ENCODE results near the gene AAGAB. TPM values are rescaled to one million over a fixed set of nuclear protein-coding genes. Genes with fewer than 3 reads are reported as not detected.

The AAGAB gene
- total RNA-seq, 2 experiments from 2014 or later = 14.2 to 15.6 TPM

DNA sequence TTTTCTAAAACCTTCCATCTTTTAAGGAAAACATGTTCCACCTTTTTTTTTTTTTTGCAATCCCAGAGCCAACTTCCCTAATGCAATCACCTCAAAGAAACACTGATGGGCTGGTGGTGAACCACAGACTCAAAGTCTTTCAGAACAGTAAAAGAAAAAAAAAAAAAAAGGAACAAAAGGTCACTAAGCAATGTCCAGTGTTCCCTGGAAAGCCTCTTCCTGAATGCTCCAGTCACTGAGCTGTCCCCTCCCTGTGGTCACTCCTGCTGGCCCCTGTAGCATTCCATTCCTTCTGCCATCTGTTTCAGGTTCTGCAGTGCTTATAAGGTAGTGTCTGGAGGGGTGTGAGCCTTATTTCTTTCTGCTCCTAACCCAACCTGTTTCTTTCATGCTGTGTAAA lies 53.3 kb downstream of the AAGAB start:
- POLR2A ChIA-PET = no interaction called here
- intact Hi-C loops (cut with DNase I, micrococcal nuclease) = loop anchor here in 1 of 2 experiments (5.0 kb wide), 1 partner anchor 1121 kb away; no protein-coding TSS in a partner anchor
- peaks cover 73% of the 10 kb centered on the region for H3K36me3 Mint-ChIP-seq (ENCODE audit: low read depth)
- no peaks in the 10 kb centered on the region for H3K9me3 Mint-ChIP-seq
- ATAC-seq (ENCODE audit: poor library complexity) (no peak), DNase-seq (no peak)
- peaks cover 25% of the 10 kb centered on the region for H3K36me3 ChIP-seq (ENCODE audit: insufficient read depth, low read length)
- CTCF ChIA-PET = interaction anchor here (0.8 kb wide), 1 partner anchor 100 kb away, joined by 3 read pairs; no protein-coding TSS in a partner anchor
- H3K4me3 Mint-ChIP-seq = no peak overlapping the region
- no peak overlapping the region for H3K27ac ChIP-seq (ENCODE audit: low read depth in 1 of 2, low read length in 2 of 2)
- no peak overlapping the region for H3K27ac Mint-ChIP-seq
- H3K4me3 ChIP-seq (ENCODE audit: low read length) = no peak overlapping the region
- no peaks in the 10 kb centered on the region for H3K9me3 ChIP-seq (ENCODE audit: control insufficient read depth in 1 of 2, insufficient read depth in 1 of 2, low read length in 2 of 2)
- no peak for TF ChIP-seq CTCF (IDR thresholded peaks at IDR 0.05)
- H3K4me1 Mint-ChIP-seq (ENCODE audit: low read depth) = peaks cover 9% of the 10 kb centered on the region
- peaks cover 7% of the 10 kb centered on the region for H3K4me1 ChIP-seq (ENCODE audit: insufficient read depth, low read length)
- no peaks in the 10 kb centered on the region for H3K27me3 Mint-ChIP-seq
- no peaks in the 10 kb centered on the region for H3K27me3 ChIP-seq (ENCODE audit: control insufficient read depth in 1 of 2, insufficient read depth in 2 of 2, low read length in 2 of 2)

GRCh38 chr15:67199881-67200763 lies 54.3 kb downstream of the AAGAB start:
- Histone ChIP-seq H3K27ac (ENCODE audit: low read depth in 1 of 2, low read length in 2 of 2) (no peak overlapping the region), H3K27me3 (ENCODE audit: control insufficient read depth in 1 of 2, insufficient read depth in 2 of 2, low read length in 2 of 2) (no peaks in the 10 kb centered on the region), H3K4me1 (ENCODE audit: insufficient read depth, low read length) (peaks cover 7% of the 10 kb centered on the region), H3K4me3 (ENCODE audit: low read length) (no peak overlapping the region), H3K36me3 (ENCODE audit: insufficient read depth, low read length) (peaks cover 16% of the 10 kb centered on the region), H3K9me3 (ENCODE audit: control insufficient read depth in 1 of 2, insufficient read depth in 1 of 2, low read length in 2 of 2) (no peaks in the 10 kb centered on the region)
- Mint-ChIP-seq H3K27ac (no peak overlapping the region), H3K4me1 (ENCODE audit: low read depth) (peaks cover 9% of the 10 kb centered on the region), H3K9me3 (no peaks in the 10 kb centered on the region), H3K36me3 (ENCODE audit: low read depth) (peaks cover 69% of the 10 kb centered on the region), H3K4me3 (no peak overlapping the region), H3K27me3 (no peaks in the 10 kb centered on the region)
- intact Hi-C loops (cut with DNase I, micrococcal nuclease) = loop anchor here in 1 of 2 experiments (5.0 kb wide), 1 partner anchor 1122 kb away; no protein-coding TSS in a partner anchor
- ATAC-seq (ENCODE audit: poor library complexity) (no peak), DNase-seq (no peak)
- TF ChIP-seq CTCF (IDR thresholded peaks at IDR 0.05) = no peak
- ChIA-PET POLR2A (no interaction called here), CTCF (interaction anchor here (0.8 kb wide), 1 partner anchor 99 kb away, joined by 3 read pairs; no protein-coding TSS in a partner anchor)

DNA sequence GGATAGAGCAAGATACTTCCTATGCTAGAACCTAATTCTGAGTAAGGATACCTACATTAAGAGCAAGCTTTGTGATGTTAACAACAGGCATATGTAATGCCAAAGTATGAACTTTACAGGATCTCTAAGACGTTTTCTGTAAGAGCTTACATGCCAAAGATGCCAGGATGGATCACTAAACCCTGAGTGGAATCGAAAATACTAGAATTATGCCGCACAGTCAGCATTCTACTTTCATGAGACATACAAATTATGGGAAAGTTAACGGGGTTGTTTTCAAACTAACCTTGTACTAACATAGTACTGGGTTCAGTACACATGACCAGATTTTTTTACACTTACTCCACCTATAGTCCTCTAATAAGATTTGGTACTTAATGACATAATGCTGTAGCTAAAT lies 55.1 kb downstream of the AAGAB start:
- no peaks in the 10 kb centered on the region for H3K9me3 Mint-ChIP-seq
- ChIA-PET CTCF (no interaction called here), POLR2A (no interaction called here)
- no peaks in the 10 kb centered on the region for H3K27me3 Mint-ChIP-seq
- peaks cover 15% of the 10 kb centered on the region for H3K36me3 ChIP-seq (ENCODE audit: insufficient read depth, low read length)
- peaks cover 68% of the 10 kb centered on the region for H3K36me3 Mint-ChIP-seq (ENCODE audit: low read depth)
- H3K4me3 ChIP-seq (ENCODE audit: low read length) = no peak overlapping the region
- DNase-seq (no peak), ATAC-seq (ENCODE audit: poor library complexity) (no peak)
- no peak for TF ChIP-seq CTCF (IDR thresholded peaks at IDR 0.05)
- peaks cover 7% of the 10 kb centered on the region for H3K4me1 ChIP-seq (ENCODE audit: insufficient read depth, low read length)
- H3K27me3 ChIP-seq (ENCODE audit: control insufficient read depth in 1 of 2, insufficient read depth in 2 of 2, low read length in 2 of 2) = no peaks in the 10 kb centered on the region
- intact Hi-C loops (cut with DNase I, micrococcal nuclease) = no loop called here
- no peak overlapping the region for H3K27ac ChIP-seq (ENCODE audit: low read depth in 1 of 2, low read length in 2 of 2)
- no peak overlapping the region for H3K27ac Mint-ChIP-seq
- no peaks in the 10 kb centered on the region for H3K9me3 ChIP-seq (ENCODE audit: control insufficient read depth in 1 of 2, insufficient read depth in 1 of 2, low read length in 2 of 2)
- H3K4me3 Mint-ChIP-seq = no peak overlapping the region
- peaks cover 9% of the 10 kb centered on the region for H3K4me1 Mint-ChIP-seq (ENCODE audit: low read depth)

Measured in CD4-positive, alpha-beta T cell (primary cell).